ENCODE data around the gene ZNF862.

ZNF862 gene

GRCh38 chr7:149811221-149811620 is 27.0 kb upstream of the ZNF862 start:
- no peak for DNase-seq (ENCODE audit: low read depth in 2 of 2)

GRCh38 chr7:149811831-149812490 is 26.2 kb upstream of the ZNF862 start:
- DNase-seq (ENCODE audit: low read depth in 2 of 2): no peak

DNA sequence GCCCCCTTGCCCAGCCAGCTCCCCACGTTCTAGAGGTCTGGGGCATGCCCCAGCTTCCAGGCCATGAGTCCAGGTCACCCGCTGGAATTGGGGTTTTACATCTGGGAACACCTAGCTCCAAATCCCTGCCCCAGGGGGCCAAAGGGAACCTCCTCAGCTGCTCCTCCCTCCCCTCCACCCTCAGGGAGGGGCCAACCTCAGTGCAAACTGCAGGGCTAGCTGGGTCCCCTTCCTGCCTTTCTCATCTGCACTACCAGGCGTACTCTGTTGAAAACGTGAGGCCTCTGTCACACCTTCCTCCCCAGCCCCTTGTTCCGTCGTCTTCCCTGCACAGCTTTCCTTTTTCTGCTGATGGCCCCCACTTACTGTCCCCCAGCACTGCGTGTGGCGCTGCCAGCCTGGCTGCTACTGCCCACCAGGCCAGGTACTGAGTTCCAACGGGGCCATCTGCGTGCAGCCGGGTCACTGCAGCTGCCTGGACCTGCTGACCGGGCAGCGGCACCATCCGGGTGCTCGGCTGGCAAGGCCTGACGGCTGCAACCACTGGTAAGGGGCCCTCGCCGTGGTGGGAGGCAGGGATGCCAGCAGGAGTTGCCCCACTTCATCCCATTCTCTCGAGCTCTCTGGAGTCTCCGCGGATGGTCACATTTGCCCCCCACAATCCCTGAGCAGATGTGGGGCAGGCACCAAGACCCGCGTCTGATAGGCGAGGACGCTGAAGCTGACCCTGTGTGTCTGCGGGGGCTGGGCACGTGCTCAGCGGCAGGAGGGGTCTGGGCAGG is 24.7 kb upstream of the ZNF862 start:
- DNase-seq (ENCODE audit: low read depth in 2 of 2): no peak

DNA sequence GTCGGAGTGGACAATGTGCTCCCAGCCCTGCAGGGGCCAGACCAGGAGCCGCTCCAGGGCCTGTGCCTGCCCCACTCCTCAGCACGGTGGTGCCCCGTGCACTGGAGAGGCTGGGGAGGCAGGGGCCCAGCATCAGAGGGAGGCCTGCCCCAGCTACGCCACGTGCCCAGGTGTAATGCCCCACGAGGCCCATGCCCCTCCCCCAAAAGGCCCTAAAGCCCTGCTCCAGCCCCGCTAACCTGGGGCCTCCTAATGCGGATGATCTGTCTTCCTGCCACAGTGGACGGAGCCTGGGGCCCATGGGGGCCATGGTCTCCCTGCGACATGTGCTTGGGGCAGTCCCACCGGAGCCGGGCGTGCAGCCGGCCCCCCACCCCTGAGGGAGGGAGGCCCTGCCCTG is 23.7 kb upstream of the ZNF862 start:
- DNase-seq (ENCODE audit: low read depth in 2 of 2): no peak

DNA sequence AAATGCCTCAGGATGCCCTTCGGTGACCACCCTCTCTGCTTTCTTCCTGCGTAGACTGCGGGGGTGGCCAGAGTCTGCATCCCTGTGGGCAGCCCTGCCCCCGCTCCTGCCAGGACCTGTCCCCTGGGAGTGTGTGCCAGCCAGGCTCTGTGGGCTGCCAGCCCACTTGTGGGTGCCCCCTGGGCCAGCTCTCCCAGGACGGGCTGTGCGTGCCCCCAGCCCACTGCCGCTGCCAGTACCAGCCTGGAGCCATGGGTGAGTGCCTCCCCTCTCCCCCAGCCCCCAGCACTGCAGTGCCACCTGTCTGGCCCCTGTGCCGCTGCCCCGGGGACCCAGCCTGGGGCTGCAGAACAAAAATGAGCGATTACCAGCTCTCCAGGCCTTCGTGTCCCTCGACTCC is 23.1 kb upstream of the ZNF862 start:
- DNase-seq (ENCODE audit: low read depth in 2 of 2): no peak

DNA sequence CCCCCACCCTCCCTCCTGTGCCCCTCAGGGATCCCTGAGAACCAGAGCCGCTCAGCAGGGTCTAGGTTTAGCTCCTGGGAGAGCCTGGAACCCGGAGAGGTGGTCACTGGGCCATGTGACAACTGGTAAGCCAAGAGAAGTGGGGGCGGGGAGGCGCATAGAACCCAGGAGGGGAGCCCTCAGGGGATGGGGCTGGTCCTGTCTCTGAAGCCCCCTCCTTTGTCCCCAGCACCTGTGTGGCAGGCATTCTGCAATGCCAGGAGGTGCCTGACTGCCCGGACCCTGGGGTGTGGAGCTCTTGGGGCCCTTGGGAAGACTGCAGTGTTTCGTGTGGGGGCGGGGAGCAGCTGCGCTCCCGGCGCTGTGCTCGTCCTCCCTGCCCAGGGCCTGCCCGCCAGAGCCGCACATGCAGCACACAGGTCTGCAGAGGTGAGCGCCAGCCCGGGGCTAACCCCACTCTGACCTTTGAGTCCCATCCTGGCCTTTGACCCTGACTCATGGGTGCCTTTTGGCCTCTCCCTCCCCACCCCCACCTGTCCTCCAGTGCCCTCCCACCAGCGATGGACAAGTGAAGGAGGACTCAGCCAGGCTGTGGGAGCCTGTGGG is 22.4 kb upstream of the ZNF862 start:
- DNase-seq (ENCODE audit: low read depth in 2 of 2): no peak

DNA sequence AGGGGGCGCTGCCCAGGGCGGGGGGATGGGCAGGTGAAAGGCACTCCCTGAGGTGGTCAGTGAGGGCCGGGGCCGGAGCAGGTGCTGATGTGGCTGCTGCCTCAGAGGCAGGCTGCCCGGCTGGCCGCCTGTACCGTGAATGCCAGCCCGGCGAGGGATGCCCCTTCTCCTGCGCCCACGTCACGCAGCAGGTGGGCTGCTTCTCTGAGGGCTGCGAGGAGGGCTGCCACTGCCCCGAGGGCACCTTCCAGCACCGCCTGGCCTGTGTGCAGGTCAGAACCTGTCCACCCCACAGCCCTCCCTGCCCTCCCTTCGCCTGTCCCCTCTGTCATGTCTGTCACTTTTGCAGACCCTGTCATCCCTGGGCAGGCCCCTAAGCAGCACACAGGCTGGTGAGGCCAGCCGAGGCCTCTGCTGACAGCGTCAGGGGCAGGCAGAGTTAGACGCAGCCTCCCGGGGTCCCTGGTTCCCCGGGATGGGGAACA is 21.9 kb upstream of the ZNF862 start:
- DNase-seq (ENCODE audit: low read depth in 2 of 2): no peak

DNA sequence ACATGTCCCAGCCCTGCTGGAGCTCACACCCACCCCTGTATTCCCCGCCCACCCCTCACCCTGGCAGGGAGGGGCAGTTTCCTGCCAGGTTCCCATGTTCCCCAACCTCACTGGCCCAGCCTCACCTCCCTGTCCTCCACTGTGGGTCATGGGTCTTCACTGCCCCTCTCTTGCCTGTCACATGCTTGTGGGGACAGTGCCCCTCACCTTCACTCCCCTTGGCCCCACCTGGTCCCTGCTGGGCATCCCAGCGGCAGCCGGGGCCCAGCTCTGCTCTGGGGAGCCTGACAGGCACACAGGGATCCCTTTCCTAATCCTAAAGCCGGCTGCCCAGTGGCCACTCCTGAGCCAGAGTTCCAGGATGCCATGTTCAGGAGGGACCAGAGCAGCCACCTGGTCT is 21.4 kb upstream of the ZNF862 start:
- no peak for DNase-seq (ENCODE audit: low read depth in 2 of 2)

DNA sequence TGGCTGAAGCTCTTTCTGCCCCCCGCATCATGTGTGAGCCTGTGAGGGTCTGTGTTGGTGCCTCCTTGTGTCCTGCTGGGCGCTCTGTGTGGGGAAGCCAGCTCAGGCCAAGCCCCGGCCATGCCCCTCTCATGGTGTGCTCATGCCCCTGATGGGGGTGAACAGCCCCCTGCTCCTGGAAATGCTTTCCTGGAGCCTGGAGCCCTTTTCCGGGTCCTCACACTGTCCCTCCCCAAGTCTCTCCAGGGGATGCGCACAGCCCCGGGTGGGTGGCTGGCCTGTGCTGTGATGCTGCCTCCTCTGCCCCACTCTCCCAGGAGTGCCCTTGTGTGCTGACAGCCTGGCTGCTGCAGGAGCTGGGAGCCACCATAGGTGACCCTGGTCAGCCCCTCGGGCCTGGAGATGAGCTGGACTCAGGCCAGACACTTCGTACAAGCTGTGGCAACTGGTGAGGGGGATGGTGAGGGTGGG is 20.8 kb upstream of the ZNF862 start:
- DNase-seq (ENCODE audit: low read depth in 2 of 2): no peak

DNA sequence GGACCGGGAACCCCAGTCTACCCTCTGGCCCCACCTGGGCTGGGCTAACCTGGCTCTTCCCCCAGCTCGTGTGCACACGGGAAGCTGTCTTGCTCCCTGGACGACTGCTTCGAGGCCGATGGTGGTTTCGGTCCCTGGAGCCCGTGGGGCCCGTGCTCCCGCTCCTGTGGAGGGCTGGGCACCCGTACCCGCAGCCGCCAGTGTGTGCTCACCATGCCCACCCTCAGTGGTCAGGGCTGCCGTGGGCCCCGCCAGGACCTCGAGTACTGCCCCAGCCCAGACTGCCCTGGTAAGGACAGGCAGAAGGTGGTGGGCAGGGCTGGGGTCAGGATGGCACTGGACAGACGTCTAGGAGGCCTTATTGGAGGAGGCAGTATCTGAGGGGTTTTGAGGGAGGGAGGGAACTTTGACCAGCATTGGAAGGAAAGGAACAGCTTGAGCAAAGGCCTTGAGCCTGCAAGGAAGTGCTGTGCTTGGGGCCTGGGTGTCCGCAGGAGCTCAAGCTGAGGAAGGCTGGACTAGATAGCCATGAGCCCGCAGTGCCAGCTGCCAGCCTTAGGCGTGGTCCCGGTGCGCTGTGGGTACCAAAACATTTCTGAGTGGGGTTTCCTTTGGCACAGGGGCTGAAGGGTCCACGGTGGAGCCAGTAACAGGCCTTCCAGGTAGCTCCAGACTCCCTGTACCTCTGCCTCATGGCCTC is 20.2 kb upstream of the ZNF862 start:
- DNase-seq (ENCODE audit: low read depth in 2 of 2): no peak

DNA sequence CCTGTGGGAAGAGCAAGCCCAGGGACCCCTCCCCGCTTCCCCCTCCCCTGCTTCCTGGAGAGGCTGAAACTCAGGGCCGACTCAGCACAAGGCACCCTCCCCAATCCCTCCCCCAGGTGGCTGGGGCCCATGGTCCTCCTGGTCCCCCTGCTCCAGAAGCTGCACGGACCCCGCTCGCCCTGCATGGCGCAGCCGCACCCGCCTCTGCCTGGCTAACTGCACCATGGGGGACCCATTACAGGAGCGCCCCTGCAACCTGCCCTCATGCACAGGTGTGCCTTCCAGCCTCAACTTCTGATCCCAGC is 19.7 kb upstream of the ZNF862 start:
- DNase-seq (ENCODE audit: low read depth in 2 of 2): no peak

DNA sequence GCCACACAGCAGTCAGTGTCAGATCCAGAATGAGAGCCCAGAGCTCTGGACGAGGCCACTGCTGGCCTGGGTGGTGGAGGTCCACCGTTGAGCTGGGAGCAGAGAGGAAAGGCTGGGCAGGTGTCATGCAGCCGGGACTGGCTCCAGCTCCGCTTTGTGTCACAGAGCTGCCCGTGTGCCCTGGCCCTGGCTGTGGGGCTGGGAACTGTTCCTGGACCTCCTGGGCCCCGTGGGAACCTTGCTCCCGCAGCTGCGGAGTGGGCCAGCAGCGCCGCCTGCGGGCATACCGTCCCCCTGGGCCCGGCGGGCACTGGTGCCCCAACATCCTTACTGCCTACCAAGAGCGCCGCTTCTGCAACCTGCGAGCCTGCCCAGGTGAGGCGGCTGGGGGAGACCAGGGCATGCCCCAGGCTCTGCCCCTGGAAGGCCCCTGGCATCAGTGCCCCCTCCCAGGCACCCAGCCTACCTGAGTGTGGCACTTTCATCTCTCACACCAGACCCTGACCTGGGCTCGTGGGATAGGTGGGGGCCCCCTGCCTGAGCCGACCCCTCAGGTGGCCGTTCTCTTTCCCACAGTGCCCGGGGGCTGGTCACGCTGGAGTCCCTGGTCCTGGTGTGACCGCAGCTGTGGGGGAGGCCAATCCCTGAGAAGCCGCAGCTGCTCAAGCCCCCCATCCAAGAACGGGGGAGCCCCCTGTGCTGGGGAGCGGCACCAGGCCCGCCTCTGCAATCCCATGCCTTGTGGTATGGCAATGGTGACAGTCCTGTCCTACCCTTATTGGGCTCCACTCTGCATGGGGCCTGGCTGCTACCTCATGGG is 18.8 kb upstream of the ZNF862 start:
- no peak for DNase-seq (ENCODE audit: low read depth in 2 of 2)

DNA sequence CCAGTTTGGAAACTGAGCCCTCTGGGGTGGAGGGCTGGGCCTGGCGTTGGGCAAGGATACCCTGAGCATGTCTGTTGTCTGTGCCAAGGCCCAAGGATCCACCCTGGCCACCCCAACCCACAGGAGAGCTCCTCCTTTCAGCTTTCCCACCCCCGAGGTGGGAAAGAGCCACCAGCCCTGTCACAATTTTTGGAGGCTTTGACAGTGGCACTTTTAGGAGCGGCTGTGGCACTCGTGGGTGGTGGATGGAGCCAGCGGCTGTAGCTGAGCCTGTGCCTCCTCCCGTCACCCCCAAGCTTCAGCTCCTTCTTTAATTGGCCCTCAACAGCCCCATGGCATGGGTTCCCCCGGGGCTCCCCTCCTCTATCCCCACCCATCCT is 18.2 kb upstream of the ZNF862 start:
- DNase-seq (ENCODE audit: low read depth in 2 of 2): no peak

- DNase-seq (ENCODE audit: low read depth in 2 of 2): no peak
These were observed 17.5 kb upstream of the ZNF862 start for GRCh38 chr7:149820622-149821190.

- DNase-seq (ENCODE audit: low read depth in 2 of 2): no peak
These were observed 16.7 kb upstream of the ZNF862 start for GRCh38 chr7:149821191-149822148.

DNA sequence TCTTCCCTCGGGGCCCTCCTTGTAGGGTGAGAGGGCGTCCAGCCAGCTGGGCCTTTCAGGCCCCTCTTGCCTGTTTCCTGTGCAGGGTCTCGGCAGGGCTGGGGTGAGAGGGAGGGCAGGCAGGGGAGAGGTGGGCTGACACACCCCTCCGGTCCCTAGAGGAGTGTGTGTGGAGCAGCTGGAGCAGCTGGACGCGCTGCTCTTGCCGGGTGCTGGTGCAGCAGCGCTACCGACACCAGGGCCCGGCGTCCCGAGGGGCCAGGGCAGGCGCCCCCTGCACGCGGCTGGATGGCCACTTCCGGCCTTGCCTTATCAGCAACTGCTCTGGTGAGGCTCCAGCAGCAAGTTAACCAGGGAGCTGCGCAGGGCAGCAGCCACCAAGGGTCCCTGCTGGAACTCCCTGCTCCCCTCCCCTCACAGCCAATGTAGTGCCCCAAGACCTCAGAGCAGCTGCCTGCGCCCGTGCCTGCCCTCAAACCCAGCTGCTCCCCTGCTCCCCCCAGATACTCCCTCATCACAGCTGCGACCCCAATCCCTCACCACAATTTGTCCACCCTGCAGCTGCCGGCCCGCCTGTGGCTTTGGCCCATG is 15.7 kb upstream of the ZNF862 start:
- DNase-seq (ENCODE audit: low read depth in 2 of 2): no peak

DNA sequence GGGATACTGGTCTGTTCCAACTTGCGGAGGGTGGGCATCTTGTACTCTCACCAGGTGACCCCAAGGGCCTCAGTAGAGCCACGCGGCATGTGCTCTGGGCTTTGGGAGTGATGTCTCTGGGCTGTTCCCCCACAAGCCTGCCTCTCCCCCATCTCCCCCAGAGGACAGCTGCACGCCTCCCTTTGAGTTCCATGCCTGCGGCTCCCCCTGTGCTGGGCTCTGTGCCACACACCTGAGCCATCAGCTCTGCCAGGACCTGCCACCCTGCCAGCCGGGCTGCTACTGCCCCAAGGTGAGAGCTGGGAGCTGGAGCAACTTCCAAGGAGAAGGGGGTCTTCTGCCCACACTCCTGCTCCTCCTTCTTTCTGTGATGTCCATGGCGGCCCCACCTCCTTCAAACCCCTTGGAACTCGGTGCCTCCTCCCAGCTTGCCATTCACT is 15.0 kb upstream of the ZNF862 start:
- DNase-seq (ENCODE audit: low read depth in 2 of 2): no peak

- DNase-seq (ENCODE audit: low read depth in 2 of 2): no peak
These were observed 14.5 kb upstream of the ZNF862 start for GRCh38 chr7:149823631-149824199.

DNA sequence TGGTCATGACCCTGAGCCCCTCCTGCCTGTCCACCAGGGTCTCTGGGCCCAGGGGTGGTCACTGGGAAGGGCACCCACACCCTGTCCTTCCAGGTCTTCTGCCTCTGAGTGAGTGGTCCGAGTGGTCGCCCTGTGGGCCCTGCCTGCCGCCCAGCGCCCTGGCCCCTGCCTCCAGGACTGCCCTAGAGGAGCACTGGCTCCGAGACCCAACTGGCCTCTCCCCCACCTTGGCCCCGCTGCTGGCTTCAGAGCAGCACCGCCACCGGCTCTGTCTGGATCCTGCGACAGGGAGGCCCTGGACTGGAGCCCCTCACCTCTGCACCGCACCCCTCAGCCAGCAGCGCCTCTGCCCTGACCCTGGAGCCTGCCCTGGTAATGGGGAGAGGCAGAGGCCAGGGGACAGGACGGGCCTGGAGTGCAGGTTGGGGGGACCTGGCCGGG is 13.9 kb upstream of the ZNF862 start:
- no peak for DNase-seq (ENCODE audit: low read depth in 2 of 2)
